Activated CD4-positive, alpha-beta T cell treated with anti-CD3 and anti-CD28 coated beads for 24 hours (primary cell): ENCODE data around the gene CNTD1.

Experiments
- DNase-seq, 2 donors: peaks; one replicate each; pipeline ENCODE4 v3.0.0-alpha.2; 2020; ENCODE audit warnings: low read depth in 2 of 2

Gene CNTD1

GRCh38 chr17:42779936-42780850, 18.5 kb upstream of the CNTD1 start, which contains the start of gene WNK4:
TSS of gene WNK4 (plus strand) at chr17:42780610. CDS start at chr17:42780699, 89 bp downstream.
- no peak for DNase-seq

GRCh38 chr17:42780851-42781638, 17.6 kb upstream of the CNTD1 start:
- DNase-seq: no peak

GRCh38 chr17:42781639-42782165, 17.0 kb upstream of the CNTD1 start:
- no peak for DNase-seq

GRCh38 chr17:42782166-42783061, 16.2 kb upstream of the CNTD1 start:
- DNase-seq: no peak

GRCh38 chr17:42783062-42783790, 15.4 kb upstream of the CNTD1 start:
- DNase-seq: no peak

GRCh38 chr17:42783791-42784138, 14.9 kb upstream of the CNTD1 start:
- no peak for DNase-seq

- DNase-seq: no peak
These were observed 14.3 kb upstream of the CNTD1 start for GRCh38 chr17:42784409-42784808.

- no peak for DNase-seq
These were observed 13.7 kb upstream of the CNTD1 start for GRCh38 chr17:42784811-42785592.

GRCh38 chr17:42787266-42787665, 11.4 kb upstream of the CNTD1 start:
- no peak for DNase-seq

GRCh38 chr17:42791948-42792347, 6.7 kb upstream of the CNTD1 start:
- no peak for DNase-seq

- DNase-seq: no peak
These were observed 6.1 kb upstream of the CNTD1 start for GRCh38 chr17:42792545-42792944.

GRCh38 chr17:42795061-42795460, 3.6 kb upstream of the CNTD1 start:
- DNase-seq: no peak

GRCh38 chr17:42795465-42795864, 3.2 kb upstream of the CNTD1 start:
- DNase-seq: no peak

GRCh38 chr17:42796066-42796758, 2.4 kb upstream of the CNTD1 start:
- no peak for DNase-seq

- no peak for DNase-seq
These were observed 1.3 kb upstream of the CNTD1 start for GRCh38 chr17:42797067-42798007.

- no peak for DNase-seq
These were observed 664 bp upstream of the CNTD1 start for GRCh38 chr17:42798011-42798382.

GRCh38 chr17:42803074-42803883, 4.6 kb downstream of the CNTD1 start:
- DNase-seq: no peak
